HEK293T (cell line): ENCODE measurements around the gene SCO2.
"Not testable (repeated sequence)": the region's sequence is repeated elsewhere in the genome, so short reads cannot be mapped to it uniquely, and the experiment has no call there.

Experiments used
- CTCF ChIA-PET: fragments of 350-600 bp; formaldehyde crosslinking; extraction: SDS; loops from one replicate; lab custom pipeline; 2021; ENCODE audit warnings: antibody characterized with exemption, inconsistent platforms; lab: Yijun Ruan, JAX
- POLR2A ChIA-PET: fragments of 350-600 bp; formaldehyde crosslinking; extraction: SDS; loops from one replicate; lab custom pipeline; 2020; ENCODE audit warnings: antibody characterized with exemption, inconsistent platforms; lab: Yijun Ruan, JAX
- DNase-seq: peaks from one replicate; pipeline ENCODE4 v3.0.0; 2012; ENCODE audit warnings: mixed read lengths; ENCODE audit errors: extremely low spot score
- ARNT ChIP-seq: fragments of 450-650 bp; IDR thresholded peaks from 2 replicates; pipeline ENCODE4 v1.6.1; 2017; ENCODE audit warnings: mild to moderate bottlenecking
- BHLHE40 ChIP-seq: fragments of 450-650 bp; IDR thresholded peaks from 2 replicates; pipeline ENCODE4 v1.6.1; 2016; ENCODE audit warnings: mild to moderate bottlenecking, moderate library complexity, borderline replicate concordance
- CTBP1 ChIP-seq: fragments of 450-650 bp; IDR thresholded peaks from 2 replicates; pipeline ENCODE4 v1.6.1; 2016; ENCODE audit warnings: borderline replicate concordance
- ELF4 ChIP-seq: fragments of 450-650 bp; IDR thresholded peaks from 2 replicates; pipeline ENCODE4 v1.6.1; 2017; ENCODE audit warnings: antibody characterized with exemption
- FOXA1 ChIP-seq: fragments of 450-650 bp; IDR thresholded peaks from 2 replicates; pipeline ENCODE4 v1.6.1; 2016; ENCODE audit warnings: mild to moderate bottlenecking
- FOXK2 ChIP-seq: fragments of 450-650 bp; IDR thresholded peaks from 2 replicates; pipeline ENCODE4 v1.6.1; 2016; ENCODE audit warnings: mild to moderate bottlenecking
- FOXM1 ChIP-seq: fragments of 450-650 bp; IDR thresholded peaks from 2 replicates; pipeline ENCODE4 v1.6.1; 2017; ENCODE audit warnings: mild to moderate bottlenecking, borderline replicate concordance
- HDGF ChIP-seq: fragments of 450-650 bp; IDR thresholded peaks from 2 replicates; pipeline ENCODE4 v1.6.1; 2017; ENCODE audit warnings: antibody characterized with exemption, borderline replicate concordance
- L3MBTL2 ChIP-seq: fragments of 450-650 bp; conservative IDR thresholded peaks from 2 replicates; pipeline ENCODE4 v1.6.1; 2016; ENCODE audit warnings: mild to moderate bottlenecking
- LEF1 ChIP-seq: fragments of 450-650 bp; IDR thresholded peaks from 2 replicates; pipeline ENCODE4 v1.6.1; 2017; ENCODE audit warnings: mild to moderate bottlenecking, borderline replicate concordance
- NFRKB ChIP-seq: fragments of 450-650 bp; IDR thresholded peaks from 2 replicates; pipeline ENCODE4 v1.6.1; 2016; ENCODE audit warnings: mild to moderate bottlenecking, moderate library complexity
- PKNOX1 ChIP-seq: fragments of 450-650 bp; IDR thresholded peaks from 2 replicates; pipeline ENCODE4 v1.6.1; 2016
- SP1 ChIP-seq: fragments of 450-650 bp; IDR thresholded peaks from 2 replicates; pipeline ENCODE4 v1.6.1; 2017
- SUZ12 ChIP-seq: fragments of 450-650 bp; IDR thresholded peaks from 2 replicates; pipeline ENCODE4 v1.6.1; 2016; ENCODE audit warnings: mild to moderate bottlenecking
- TARDBP ChIP-seq: fragments of 450-650 bp; IDR thresholded peaks from 2 replicates; pipeline ENCODE4 v1.6.1; 2016
- ZNF384 ChIP-seq: fragments of 450-650 bp; IDR thresholded peaks from 2 replicates; pipeline ENCODE4 v1.6.1; 2016

The SCO2 gene

GRCh38 chr22:50522806-50523438 is 2.5 kb downstream of the SCO2 start:
- TF ChIP-seq TARDBP: no peak
- TF ChIP-seq BHLHE40: no peak
- TF ChIP-seq LEF1: no peak
- ChIA-PET POLR2A (interaction anchor here (1.0 to 7.1 kb wide), 2 partner anchors 14 to 50 kb away, joined by 3 to 193 read pairs; partner anchors contain the start of genes LMF2 and NCAPH2), CTCF (no interaction called here)
- DNase-seq: no peak

- ChIA-PET CTCF (no interaction called here), POLR2A (interaction anchor here (1.0 to 7.1 kb wide), 2 partner anchors 13 to 49 kb away, joined by 3 to 193 read pairs; partner anchors contain the start of genes LMF2 and NCAPH2)
- no peak for DNase-seq
- TF ChIP-seq TARDBP: no peak
- no peak for TF ChIP-seq FOXK2
- TF ChIP-seq SP1: no peak
- TF ChIP-seq L3MBTL2: no peak
- TF ChIP-seq BHLHE40: no peak
- no peak for TF ChIP-seq FOXM1
- no peak for TF ChIP-seq HDGF
- no peak for TF ChIP-seq CTBP1
- TF ChIP-seq ELF4: no peak
- no peak for TF ChIP-seq FOXA1
- TF ChIP-seq ZNF384: no peak
Measured at GRCh38 chr22:50522208-50522805, 3.1 kb downstream of the SCO2 start.

- DNase-seq: no peak
- ChIA-PET POLR2A (interaction anchor here (7.1 kb wide), 1 partner anchor 12 kb away, joined by 193 read pairs; the partner anchor contains the start of genes LMF2 and NCAPH2), CTCF (no interaction called here)
- no peak for TF ChIP-seq LEF1
- no peak for TF ChIP-seq ELF4
Measured at GRCh38 chr22:50521710-50522109, 3.7 kb downstream of the SCO2 start.

- no peak for TF ChIP-seq SUZ12
- TF ChIP-seq ELF4: no peak
- TF ChIP-seq FOXM1: no peak
- no peak for TF ChIP-seq NFRKB
- no peak for TF ChIP-seq SP1
- no peak for TF ChIP-seq FOXK2
- TF ChIP-seq ZNF384: no peak
- no peak for TF ChIP-seq HDGF
- TF ChIP-seq ARNT: no peak
- TF ChIP-seq LEF1: no peak
- TF ChIP-seq BHLHE40: no peak
- TF ChIP-seq PKNOX1: no peak
- no peak for TF ChIP-seq L3MBTL2
- TF ChIP-seq TARDBP: no peak
- ChIA-PET CTCF (no interaction called here), POLR2A (interaction anchor here (7.1 kb wide), 1 partner anchor 12 kb away, joined by 193 read pairs; the partner anchor contains the start of genes LMF2 and NCAPH2)
- DNase-seq: no peak
Measured at GRCh38 chr22:50520826-50521453, 4.5 kb downstream of the SCO2 start.

GRCh38 chr22:50520184-50520583 is 5.2 kb downstream of the SCO2 start:
- POLR2A ChIA-PET, CTCF ChIA-PET, DNase-seq: not testable (repeated sequence)

GRCh38 chr22:50519151-50519550 is 6.2 kb downstream of the SCO2 start:
- POLR2A ChIA-PET: interaction anchor here (1.0 to 1.7 kb wide), 3 partner anchors 10 to 56 kb away, joined by 3 to 8 read pairs (median 5); partner anchors contain the start of genes LMF2 and NCAPH2
- no peak for TF ChIP-seq BHLHE40
- TF ChIP-seq L3MBTL2: no peak
- TF ChIP-seq ELF4: no peak
- TF ChIP-seq ZNF384: no peak
- no peak for TF ChIP-seq PKNOX1
- no peak for TF ChIP-seq TARDBP
- no peak for TF ChIP-seq FOXA1
- no peak for DNase-seq
- CTCF ChIA-PET: no interaction called here

GRCh38 chr22:50518606-50519005 is 6.8 kb downstream of the SCO2 start:
- POLR2A ChIA-PET: interaction anchor here (1.0 to 1.7 kb wide), 3 partner anchors 9 to 56 kb away, joined by 3 to 8 read pairs (median 5); partner anchors contain the start of genes LMF2 and NCAPH2
- CTCF ChIA-PET: no interaction called here
- no peak for DNase-seq
- TF ChIP-seq SUZ12 (no peak), FOXK2 (no peak), ARNT (no peak)
